Endodermal cell (in vitro differentiated cells): ENCODE results near the gene CMIP. TPM values are rescaled to one million over a fixed set of nuclear protein-coding genes. Genes with fewer than 3 reads are reported as not detected.
A peak's percentile ranks its signal among the peaks of the same experiment; 100 is the strongest.

ENCODE experiments used
- DNase-seq: peaks from one replicate; pipeline ENCODE4 v3.0.0-alpha.2; 2017
- H3K27ac ChIP-seq: 2 replicates; pipeline ENCODE4 v1.5.1; 2013; ENCODE audit warnings: mild to moderate bottlenecking, low read depth, low read length, moderate library complexity
- H3K27me3 ChIP-seq: 2 replicates; pipeline ENCODE4 v1.6.1; 2013; ENCODE audit warnings: mild to moderate bottlenecking, low read length, moderate library complexity; ENCODE audit not compliant: insufficient read depth, control insufficient read depth, poor library complexity, severe bottlenecking
- H3K36me3 ChIP-seq: 2 replicates; pipeline ENCODE4 v1.7.0; 2013; ENCODE audit warnings: mild to moderate bottlenecking, low read length, moderate library complexity; ENCODE audit not compliant: control insufficient read depth, insufficient read depth
- H3K4me1 ChIP-seq: one replicate; pipeline ENCODE4 v1.7.0; 2013; ENCODE audit warnings: low read length; ENCODE audit not compliant: control insufficient read depth, insufficient read depth
- H3K4me3 ChIP-seq: 2 replicates; pipeline ENCODE4 v1.5.1; 2013; ENCODE audit warnings: mild to moderate bottlenecking, low read length, moderate library complexity
- H3K9ac ChIP-seq: 2 replicates; pipeline ENCODE4 v1.6.1; 2013; ENCODE audit warnings: mild to moderate bottlenecking, low read length, moderate library complexity; ENCODE audit not compliant: poor library complexity, severe bottlenecking; ENCODE audit errors: extremely low read depth
- H3K9me3 ChIP-seq: 2 replicates; pipeline ENCODE4 v1.6.1; 2013; ENCODE audit warnings: mild to moderate bottlenecking, low read length, moderate library complexity; ENCODE audit not compliant: control insufficient read depth
- H3K27ac Mint-ChIP-seq: 2 replicates; pipeline ENCODE4 v1.8.0; 2020; ENCODE audit warnings: mixed read lengths
- H3K27me3 Mint-ChIP-seq: 2 replicates; pipeline ENCODE4 v1.8.0; 2021; ENCODE audit warnings: mild to moderate bottlenecking, mixed read lengths; ENCODE audit not compliant: insufficient read depth
- H3K36me3 Mint-ChIP-seq: 2 replicates; pipeline ENCODE4 v1.8.0; 2020; ENCODE audit warnings: low read depth, mixed read lengths
- H3K4me1 Mint-ChIP-seq: 2 replicates; pipeline ENCODE4 v1.8.0; 2020; ENCODE audit warnings: mixed read lengths
- H3K4me3 Mint-ChIP-seq: 2 replicates; pipeline ENCODE4 v1.8.0; 2020; ENCODE audit warnings: mild to moderate bottlenecking, moderate library complexity, mixed read lengths
- H3K9me3 Mint-ChIP-seq: 2 replicates; pipeline ENCODE4 v1.8.0; 2020; ENCODE audit warnings: mild to moderate bottlenecking, mixed read lengths
- CTCF ChIP-seq: fragments of 200-600 bp; sonication (generic); conservative IDR thresholded peaks from 2 replicates; pipeline ENCODE4 v1.5.0; 2021; ENCODE audit warnings: antibody characterized with exemption, mild to moderate bottlenecking
- WGBS, 2 experiments: methylation state at CpG; one replicate each; pipeline versions ENCODE4 v1.1.5 to v1.1.7; 2013; ENCODE audit warnings: missing lambda C conversion rate in 2 of 2, mixed read lengths in 1 of 2; ENCODE audit not compliant: insufficient coverage in 1 of 2, insufficient read length in 1 of 2; 5-methylcytosine and 5-hydroxymethylcytosine counted together
- total RNA-seq, 2 donors: library from RNA; stranded (reverse); fragmentation: NEBNext Ultra II Directional in 1 of 2; extraction: Animal tissue kit (Norgen Biotek cat#: 25700) in 1 of 2; gene quantifications; 2 replicates in 1 of 2; 3 replicates in 1 of 2; pipeline ENCODE4 v1.2.1, GENCODE V29; 2021

Gene CMIP
- total RNA-seq, 2 donors from 2014 or later = 64.0 to 64.7 TPM

- Histone ChIP-seq H3K27me3 (no peaks in the 10 kb centered on the region), H3K4me3 (no peak overlapping the region), H3K9ac (no peak overlapping the region), H3K36me3 (no peaks in the 10 kb centered on the region), H3K4me1 (peaks cover 3% of the 10 kb centered on the region), H3K9me3 (no peaks in the 10 kb centered on the region), H3K27ac (no peak overlapping the region)
- Mint-ChIP-seq H3K27ac (no peak overlapping the region), H3K27me3 (peaks cover 3% of the 10 kb centered on the region), H3K4me1 (peaks cover 13% of the 10 kb centered on the region), H3K36me3 (no peaks in the 10 kb centered on the region), H3K4me3 (no peak overlapping the region), H3K9me3 (no peaks in the 10 kb centered on the region)
- TF ChIP-seq CTCF = no peak
- WGBS, 2 experiments = 78 to 82% methylated on average over 1 of the region's 1 CpG
- no peak for DNase-seq
Measured at GRCh38 chr16:81733295-81733694, 288.7 kb downstream of the CMIP start.

- no peaks in the 10 kb centered on the region for H3K27me3 Mint-ChIP-seq
- 96 to 100% methylated on average over 2 to 6 of the region's 6 CpGs for WGBS, 2 experiments
- no peak for TF ChIP-seq CTCF
- no peak overlapping the region for H3K27ac Mint-ChIP-seq
- Histone ChIP-seq H3K27ac (no peak overlapping the region), H3K9me3 (no peaks in the 10 kb centered on the region), H3K9ac (no peak overlapping the region), H3K4me3 (no peak overlapping the region), H3K4me1 (peaks cover 3% of the 10 kb centered on the region), H3K36me3 (no peaks in the 10 kb centered on the region), H3K27me3 (no peaks in the 10 kb centered on the region)
- H3K36me3 Mint-ChIP-seq = no peaks in the 10 kb centered on the region
- H3K4me3 Mint-ChIP-seq = no peak overlapping the region
- H3K4me1 Mint-ChIP-seq = peaks cover 14% of the 10 kb centered on the region
- no peaks in the 10 kb centered on the region for H3K9me3 Mint-ChIP-seq
- no peak for DNase-seq
Measured at GRCh38 chr16:81734632-81735434, 290.2 kb downstream of the CMIP start.

GRCh38 chr16:81737885-81738536 lies 293.4 kb downstream of the CMIP start:
- H3K4me3 Mint-ChIP-seq = no peak overlapping the region

More at GRCh38 chr16:81737885-81738536, 293.4 kb downstream of the CMIP start:
- H3K9me3 Mint-ChIP-seq = no peaks in the 10 kb centered on the region
- H3K9ac ChIP-seq = no peak overlapping the region
- H3K4me1 ChIP-seq = no peaks in the 10 kb centered on the region
- H3K36me3 Mint-ChIP-seq = no peaks in the 10 kb centered on the region
- TF ChIP-seq CTCF = peak; percentile 91
- WGBS, 2 experiments = 42 to 54% methylated on average over 15 to 22 of the region's 22 CpGs
- peak; percentile 95 for DNase-seq
- H3K27ac Mint-ChIP-seq = peak overlapping the region; percentile 76
- no peaks in the 10 kb centered on the region for H3K27me3 ChIP-seq
- no peak overlapping the region for H3K27ac ChIP-seq
- no peak overlapping the region for H3K4me3 ChIP-seq
- H3K4me1 Mint-ChIP-seq = peaks cover 7% of the 10 kb centered on the region
- no peaks in the 10 kb centered on the region for H3K27me3 Mint-ChIP-seq
- no peaks in the 10 kb centered on the region for H3K9me3 ChIP-seq
- H3K36me3 ChIP-seq = no peaks in the 10 kb centered on the region
